Sigmoid colon (tissue), 7 donors: ENCODE data around the gene COMP. TPM values are rescaled to one million over a fixed set of nuclear protein-coding genes. Genes with fewer than 3 reads are reported as not detected.

Experiments used
- DNase-seq: peaks from one replicate; pipeline ENCODE4 v3.0.0-alpha.2; 2019
- H3K27ac ChIP-seq, 4 donors: fragments of 200-600 bp; sonication (generic); one replicate each; pipeline ENCODE4 v1.5.1; 2016 to 2019; ENCODE audit warnings: mild to moderate bottlenecking in 1 of 4
- H3K27me3 ChIP-seq, 3 donors: fragments of 200-600 bp; sonication (generic); one replicate each; pipeline ENCODE4 v1.5.1; 2019; ENCODE audit warnings: mild to moderate bottlenecking in 1 of 3
- H3K36me3 ChIP-seq, 4 donors: fragments of 200-600 bp; sonication (generic); one replicate each; pipeline ENCODE4 v1.5.1; 2016 to 2019
- H3K4me1 ChIP-seq, 4 donors: fragments of 200-600 bp; sonication (generic); one replicate each; pipeline ENCODE4 v1.5.1; 2017 to 2019
- H3K4me3 ChIP-seq, 4 donors: fragments of 200-600 bp; sonication (generic); one replicate each; pipeline ENCODE4 v1.5.1; 2017 to 2019; ENCODE audit warnings: mild to moderate bottlenecking in 2 of 4, moderate library complexity in 1 of 4
- H3K9me3 ChIP-seq, 4 donors: fragments of 200-600 bp in 3 of 4; sonication (generic) in 3 of 4; one replicate each; pipeline versions ENCODE4 v1.5.1 to v1.6.1; 2013 to 2019
- CTCF ChIP-seq, 4 experiments: fragments of 450-650 bp in 3 of 4; fragments of 200-600 bp in 1 of 4; IDR thresholded peaks; one replicate each; pipeline ENCODE4 v1.5.1; 2016 to 2019; ENCODE audit warnings: antibody characterized with exemption in 4 of 4, mild to moderate bottlenecking in 3 of 4, moderate library complexity in 2 of 4
- EP300 ChIP-seq, 4 donors: sonication (generic); formaldehyde crosslinking; IDR thresholded peaks; one replicate each; pipeline ENCODE4 v1.6.1; 2017; ENCODE audit warnings: antibody characterized with exemption in 4 of 4
- POLR2A ChIP-seq, 2 donors: fragments of 450-650 bp; IDR thresholded peaks; one replicate each; pipeline ENCODE4 v1.6.1; 2016; ENCODE audit warnings: antibody characterized with exemption in 2 of 2, mild to moderate bottlenecking in 2 of 2, moderate library complexity in 2 of 2
- POLR2AphosphoS5 ChIP-seq, 4 donors: sonication (generic); formaldehyde crosslinking; IDR thresholded peaks; one replicate each; pipeline ENCODE4 v1.6.1; 2017; ENCODE audit warnings: antibody characterized with exemption in 4 of 4
- WGBS, 2 donors: extraction: QIAGEN DNeasy Blood & Tissue Kit; methylation state at CpG; one replicate each; pipeline ENCODE4 v1.1.7; 2013; 5-methylcytosine and 5-hydroxymethylcytosine counted together
- intact Hi-C: fragments of 100-400 bp; cut with DNase I; formaldehyde crosslinking; loops from one replicate; pipeline ENCODE4 v1.15.1; 2023
- polyA plus RNA-seq, 3 donors: library from polyadenylated mRNA; stranded (reverse); fragments of 200-250 nt; gene quantifications; one replicate each; pipeline ENCODE4 v1.2.3, GENCODE V29; 2013
- total RNA-seq, 4 donors: library from RNA; depleted of rRNA; stranded (reverse); fragments of >200 nt; gene quantifications; one replicate each; pipeline ENCODE4 v1.1.0, GENCODE V29; 2016
- donor health status: healthy with polysubstance abuse.
- donor health status: Bipolar disorder and iron deficiency.
- donor health status: healthy.

COMP gene
- total and polyA plus RNA-seq, 7 donors: 0.22 to 6.9 (median 0.66) TPM; not detected in 2

GRCh38 chr19:18768046-18768771 is 22.9 kb downstream of the COMP start:
- no peak for DNase-seq
- peaks cover 0 to under 1% (median under 1%) of the 10 kb centered on the region in 4 donors for H3K4me1 ChIP-seq
- 86 to 89% methylated on average over 30 of the region's 30 CpGs for WGBS, 2 donors
- H3K36me3 ChIP-seq: peaks cover 0 to 20% (median 0%) of the 10 kb centered on the region in 4 donors
- H3K9me3 ChIP-seq: no peaks in the 10 kb centered on the region
- TF ChIP-seq EP300 (IDR thresholded peaks at IDR 0.05): no peak
- TF ChIP-seq POLR2A (IDR thresholded peaks at IDR 0.05): no peak
- no peak for TF ChIP-seq CTCF (IDR thresholded peaks at IDR 0.05)
- TF ChIP-seq POLR2AphosphoS5 (IDR thresholded peaks at IDR 0.05): no peak
- no peak overlapping the region for H3K4me3 ChIP-seq
- no peak overlapping the region for H3K27ac ChIP-seq
- no peaks in the 10 kb centered on the region for H3K27me3 ChIP-seq
- intact Hi-C loops: no loop called here

GRCh38 chr19:18765224-18765623 is 25.9 kb downstream of the COMP start:
- Histone ChIP-seq H3K36me3 (peaks cover 0 to 10% (median 0%) of the 10 kb centered on the region in 4 donors), H3K4me3 (no peak overlapping the region), H3K27ac (no peak overlapping the region), H3K27me3 (no peaks in the 10 kb centered on the region), H3K4me1 (peaks cover 0 to 25% (median 24%) of the 10 kb centered on the region in 4 donors), H3K9me3 (no peaks in the 10 kb centered on the region)
- TF ChIP-seq CTCF (IDR thresholded peaks at IDR 0.05): no peak
- TF ChIP-seq EP300 (IDR thresholded peaks at IDR 0.05): no peak
- TF ChIP-seq POLR2AphosphoS5 (IDR thresholded peaks at IDR 0.05): no peak
- TF ChIP-seq POLR2A (IDR thresholded peaks at IDR 0.05): no peak
- no peak for DNase-seq
- WGBS, 2 donors: 18 to 67% methylated on average over 8 of the region's 8 CpGs
- intact Hi-C loops: no loop called here

- H3K27ac ChIP-seq: no peak overlapping the region
- H3K4me3 ChIP-seq: no peak overlapping the region
- intact Hi-C loops: loop anchor here (5.0 kb wide), 1 partner anchor 62 kb away; no protein-coding TSS in a partner anchor
- peaks cover 0 to 10% (median 0%) of the 10 kb centered on the region in 4 donors for H3K36me3 ChIP-seq
- no peaks in the 10 kb centered on the region for H3K27me3 ChIP-seq
- no peak for DNase-seq
- H3K4me1 ChIP-seq: peaks cover 0 to 25% (median 24%) of the 10 kb centered on the region in 4 donors
- TF ChIP-seq POLR2A (IDR thresholded peaks at IDR 0.05) (no peak), EP300 (IDR thresholded peaks at IDR 0.05) (no peak), CTCF (IDR thresholded peaks at IDR 0.05) (no peak), POLR2AphosphoS5 (IDR thresholded peaks at IDR 0.05) (no peak)
- WGBS, 2 donors: 53 to 54% methylated on average over 4 of the region's 4 CpGs
- H3K9me3 ChIP-seq: no peaks in the 10 kb centered on the region
Measured at GRCh38 chr19:18764591-18765051, 26.5 kb downstream of the COMP start.

GRCh38 chr19:18763674-18764590 is 27.2 kb downstream of the COMP start:
- no peaks in the 10 kb centered on the region for H3K9me3 ChIP-seq
- intact Hi-C loops: loop anchor here (5.0 kb wide), 1 partner anchor 62 kb away; no protein-coding TSS in a partner anchor
- peaks cover 0 to 25% (median 24%) of the 10 kb centered on the region in 4 donors for H3K4me1 ChIP-seq
- H3K27ac ChIP-seq: no peak overlapping the region
- peaks cover 0 to 10% (median 0%) of the 10 kb centered on the region in 4 donors for H3K36me3 ChIP-seq
- no peak for DNase-seq
- TF ChIP-seq POLR2AphosphoS5 (IDR thresholded peaks at IDR 0.05) (no peak), CTCF (IDR thresholded peaks at IDR 0.05) (no peak)
- H3K4me3 ChIP-seq: no peak overlapping the region
- no peaks in the 10 kb centered on the region for H3K27me3 ChIP-seq
- 89 to 91% methylated on average over 41 of the region's 41 CpGs for WGBS, 2 donors
